H1 (cell line): ENCODE data around the gene C2orf92. TPM values are rescaled to one million over a fixed set of nuclear protein-coding genes. Genes with fewer than 3 reads are reported as not detected.

Experiments
- CTCF ChIA-PET: fragments of 300-600 bp; sonication (Branson Sonifier 250); formaldehyde crosslinking; loops from one replicate; lab custom pipeline; 2021; ENCODE audit not compliant: partially characterized antibody; lab: Charles Lee
- POLR2A ChIA-PET: fragments of 300-600 bp; sonication (Branson Sonifier 250); formaldehyde crosslinking; loops from one replicate; lab custom pipeline; 2021; ENCODE audit warnings: inconsistent platforms; ENCODE audit not compliant: partially characterized antibody; lab: Charles Lee
- DNase-seq, 2 experiments: peaks; one replicate each; pipeline versions ENCODE4 v3.0.0 to v3.0.0-alpha.2; 2010 to 2022; ENCODE audit warnings: low spot score in 2 of 2, low read depth in 1 of 2, mixed read lengths in 1 of 2
- FAIRE-seq: peaks from 2 replicates; lab custom pipeline; 2011; peaks lifted over from hg19 to GRCh38; lab: Jason Lieb, UNC
- H2AFZ ChIP-seq: 2 replicates; pipeline ENCODE4 v1.8.1; 2012; ENCODE audit warnings: low read length, inconsistent platforms
- H2AK5ac ChIP-seq: 2 replicates; pipeline ENCODE4 v1.6.1; 2013; ENCODE audit warnings: low read depth, low read length
- H2BK120ac ChIP-seq: replicated peaks from 2 replicates; pipeline ENCODE3; 2013; ENCODE audit warnings: low read depth, low read length, inconsistent platforms
- H2BK12ac ChIP-seq: 2 replicates; pipeline ENCODE4 v1.6.1; 2013; ENCODE audit warnings: low read depth, low read length
- H2BK15ac ChIP-seq: 2 replicates; pipeline ENCODE4 v1.6.1; 2013; ENCODE audit warnings: low read length
- H2BK20ac ChIP-seq: 2 replicates; pipeline ENCODE4 v1.6.1; 2013; ENCODE audit warnings: low read length
- H2BK5ac ChIP-seq: 2 replicates; pipeline ENCODE4 v1.6.1; 2013; ENCODE audit warnings: low read depth, low read length
- H3K14ac ChIP-seq: 2 replicates; pipeline ENCODE4 v1.6.1; 2013; ENCODE audit warnings: inconsistent platforms; ENCODE audit not compliant: insufficient read length
- H3K18ac ChIP-seq: 2 replicates; pipeline ENCODE4 v1.6.1; 2013; ENCODE audit warnings: low read length; ENCODE audit errors: extremely low read depth
- H3K23ac ChIP-seq: 2 replicates; pipeline ENCODE4 v1.6.1; 2013; ENCODE audit warnings: inconsistent platforms; ENCODE audit not compliant: insufficient read length
- H3K23me2 ChIP-seq: 2 replicates; pipeline ENCODE4 v1.6.1; 2013; ENCODE audit warnings: low read depth, low read length
- H3K27ac ChIP-seq: 2 replicates; pipeline ENCODE4 v1.6.1; 2011; ENCODE audit warnings: low read depth, low read length, inconsistent platforms
- H3K27me3 ChIP-seq, 4 experiments: replicated peaks in 1 of 4; 1 replicate in 1 of 4; 2 replicates in 3 of 4; pipeline versions ENCODE4 v1.6.1 to v1.8.1; 2011 to 2013; ENCODE audit warnings: low read length in 3 of 4, mild to moderate bottlenecking in 3 of 4, inconsistent platforms in 2 of 4, mixed read lengths in 2 of 4, moderate library complexity in 1 of 4; ENCODE audit not compliant: control insufficient read depth in 3 of 4, insufficient read depth in 3 of 4; ENCODE audit errors: extremely low read depth in 1 of 4
- H3K36me3 ChIP-seq, 4 experiments: 2 replicates each; pipeline versions ENCODE4 v1.6.1 to v1.8.1; 2011 to 2013; ENCODE audit warnings: mild to moderate bottlenecking in 4 of 4, low read length in 3 of 4, moderate library complexity in 2 of 4, control low read depth in 1 of 4, inconsistent platforms in 1 of 4; ENCODE audit not compliant: insufficient read depth in 4 of 4, control insufficient read depth in 2 of 4
- H3K4ac ChIP-seq: replicated peaks from 2 replicates; pipeline ENCODE3; 2013; ENCODE audit warnings: low read length, low read depth, mixed read lengths, inconsistent platforms; ENCODE audit not compliant: insufficient read length
- H3K4me1 ChIP-seq, 4 experiments: replicated peaks in 1 of 4; 1 replicate in 1 of 4; 2 replicates in 3 of 4; pipeline versions ENCODE4 v1.6.1 to v1.8.1; 2011 to 2013; ENCODE audit warnings: low read length in 3 of 4, inconsistent platforms in 2 of 4, mixed read lengths in 1 of 4; ENCODE audit not compliant: insufficient read depth in 4 of 4, control insufficient read depth in 3 of 4
- H3K4me2 ChIP-seq, 2 experiments: 2 replicates each; pipeline versions ENCODE4 v1.6.1 to v1.8.1; 2011 to 2013; ENCODE audit warnings: low read depth in 2 of 2, low read length in 2 of 2, control low read depth in 1 of 2, inconsistent platforms in 1 of 2, mild to moderate bottlenecking in 1 of 2; ENCODE audit not compliant: insufficient read depth in 1 of 2
- H3K4me3 ChIP-seq, 4 experiments: fragments of 200-600, 300-600 bp in 1 of 4; sonication (generic), shearing (Covaris generic), sonication (Bioruptor Twin) in 1 of 4; 2 replicates each; pipeline versions ENCODE4 v1.5.1 to v1.8.1; 2011 to 2016; ENCODE audit warnings: low read length in 4 of 4, low read depth in 3 of 4, control low read depth in 2 of 4, inconsistent platforms in 2 of 4, mild to moderate bottlenecking in 2 of 4, mixed read lengths in 1 of 4, moderate library complexity in 1 of 4; ENCODE audit not compliant: insufficient read depth in 2 of 4; ENCODE audit errors: extremely low read depth in 1 of 4
- H3K56ac ChIP-seq: replicated peaks from 2 replicates; pipeline ENCODE3; 2013; ENCODE audit warnings: low read depth, mild to moderate bottlenecking, mixed read lengths, low read length, inconsistent platforms; ENCODE audit not compliant: insufficient read length
- H3K79me1 ChIP-seq: 2 replicates; pipeline ENCODE4 v1.6.1; 2013; ENCODE audit warnings: low read depth, low read length, control low read depth
- H3K79me2 ChIP-seq, 2 experiments: 2 replicates each; pipeline versions ENCODE4 v1.6.1 to v1.8.1; 2012 to 2013; ENCODE audit warnings: low read length in 2 of 2, mild to moderate bottlenecking in 2 of 2, inconsistent platforms in 1 of 2; ENCODE audit not compliant: insufficient read depth in 2 of 2, control insufficient read depth in 1 of 2
- H3K9ac ChIP-seq, 4 experiments: replicated peaks in 1 of 4; 1 replicate in 1 of 4; 2 replicates in 3 of 4; pipeline versions ENCODE4 v1.6.1 to v1.8.1; 2011 to 2013; ENCODE audit warnings: low read depth in 3 of 4, low read length in 3 of 4, control low read depth in 2 of 4, mild to moderate bottlenecking in 2 of 4, moderate library complexity in 2 of 4, inconsistent platforms in 1 of 4; ENCODE audit errors: extremely low read depth in 1 of 4
- H3K9me3 ChIP-seq, 2 experiments: 2 replicates each; pipeline versions ENCODE4 v1.6.1 to v1.8.1; 2012 to 2013; ENCODE audit warnings: mild to moderate bottlenecking in 2 of 2, moderate library complexity in 2 of 2, control low read depth in 1 of 2, inconsistent platforms in 1 of 2, low read depth in 1 of 2, low read length in 1 of 2, mixed read lengths in 1 of 2; ENCODE audit not compliant: insufficient read depth in 2 of 2
- H4K20me1 ChIP-seq, 2 experiments: replicated peaks in 1 of 2; 2 replicates each; pipeline versions ENCODE3 to v1.8.1; 2011 to 2013; ENCODE audit warnings: inconsistent platforms in 2 of 2, low read length in 2 of 2, mild to moderate bottlenecking in 1 of 2; ENCODE audit not compliant: insufficient read depth in 2 of 2, control insufficient read depth in 1 of 2
- H4K5ac ChIP-seq: 2 replicates; pipeline ENCODE4 v1.6.1; 2013; ENCODE audit warnings: low read length, low read depth, mixed read lengths, inconsistent platforms; ENCODE audit not compliant: insufficient read length
- H4K8ac ChIP-seq: 2 replicates; pipeline ENCODE4 v1.8.0; 2013; ENCODE audit warnings: mild to moderate bottlenecking, moderate library complexity, low read length, inconsistent platforms; ENCODE audit not compliant: insufficient read depth; ENCODE audit errors: extremely low read depth
- H4K91ac ChIP-seq: replicated peaks from 2 replicates; pipeline ENCODE3; 2013; ENCODE audit warnings: low read length, mixed read lengths, inconsistent platforms; ENCODE audit not compliant: insufficient read length
- BACH1 ChIP-seq: IDR thresholded peaks from 2 replicates; pipeline ENCODE4 v1.6.1; 2012; ENCODE audit warnings: low read length, improper control_type of control experiment
- CREB1 ChIP-seq: IDR thresholded peaks from 2 replicates; pipeline ENCODE4 v1.6.1; 2012; ENCODE audit warnings: inconsistent platforms
- GTF2F1 ChIP-seq: IDR thresholded peaks from 2 replicates; pipeline ENCODE4 v1.6.1; 2012; ENCODE audit warnings: low read depth, low read length, improper control_type of control experiment, borderline replicate concordance
- NANOG ChIP-seq: IDR thresholded peaks from 2 replicates; pipeline ENCODE4 v1.6.1; 2011; ENCODE audit warnings: low read length, low read depth, mild to moderate bottlenecking, inconsistent platforms; ENCODE audit not compliant: insufficient read depth, poor library complexity, severe bottlenecking
- PHF8 ChIP-seq: fragments of 200-600 bp; sonication (generic); conservative IDR thresholded peaks from 2 replicates; pipeline ENCODE4 v1.7.1; 2012; ENCODE audit warnings: low read depth, mild to moderate bottlenecking, inconsistent platforms, low read length, moderate library complexity
- SAP30 ChIP-seq: fragments of 300-600 bp; sonication (generic); IDR thresholded peaks from 2 replicates; pipeline ENCODE4 v1.7.1; 2012; ENCODE audit warnings: low read length, moderate library complexity, mild to moderate bottlenecking, inconsistent platforms; ENCODE audit not compliant: insufficient read depth, insufficient replicate concordance
- SIX5 ChIP-seq: IDR thresholded peaks from 2 replicates; pipeline ENCODE4 v1.6.1; 2011; ENCODE audit warnings: mild to moderate bottlenecking, low read depth, low read length
- SP2 ChIP-seq: IDR thresholded peaks from 2 replicates; pipeline ENCODE4 v1.6.1; 2012; ENCODE audit warnings: mild to moderate bottlenecking, low read length, inconsistent platforms
- SUZ12 ChIP-seq: fragments of 200-600 bp; sonication (generic); IDR thresholded peaks from 2 replicates; pipeline ENCODE4 v1.6.1; 2012; ENCODE audit warnings: mild to moderate bottlenecking, inconsistent platforms, low read length, moderate library complexity, mixed read lengths
- TAF7 ChIP-seq: optimal IDR thresholded peaks from 2 replicates; pipeline ENCODE3; 2011; ENCODE audit warnings: low read depth, mild to moderate bottlenecking, inconsistent platforms, low read length, moderate library complexity, borderline replicate concordance
- WGBS, 2 experiments: shearing (Covaris generic) in 1 of 2; methylation state at CpG; one replicate each; pipeline versions ENCODE4 v1.1.6 to v1.1.7; 2013 to 2015; ENCODE audit warnings: low lambda C conversion rate in 2 of 2, mixed read lengths in 2 of 2, inconsistent platforms in 1 of 2, low coverage in 1 of 2, missing lambda C conversion rate in 1 of 2; ENCODE audit not compliant: insufficient replicate concordance in 2 of 2, insufficient coverage in 1 of 2, insufficient read length in 1 of 2; ENCODE audit errors: extremely low coverage in 1 of 2, missing lambda C conversion rate in 1 of 2; 5-methylcytosine and 5-hydroxymethylcytosine counted together
- polyA plus RNA-seq, 7 experiments: library from polyadenylated mRNA; depleted of rRNA in 3 of 7; stranded (reverse) in 5 of 7; unstranded in 2 of 7; fragments of >200 nt in 5 of 7; fragments of 200-250 nt in 2 of 7; gene quantifications; 1 replicate in 5 of 7; 2 replicates in 1 of 7; 4 replicates in 1 of 7; pipeline versions ENCODE4 v1.2.1 to v1.2.3, GENCODE V29; 2011 to 2013; ENCODE audit warnings: missing spikeins in 2 of 7, mixed read lengths in 2 of 7
- total RNA-seq: library from RNA; stranded (reverse); fragmentation: NEBNext Ultra II Directional; extraction: Animal tissue kit (Norgen Biotek cat#: 25700); gene quantifications from 2 replicates; pipeline ENCODE4 v1.2.1, GENCODE V29; 2021
- TF ChIP-seq, protein P1 (sequence below): IDR thresholded peaks from 2 replicates; pipeline ENCODE4 v1.6.1; 2011; ENCODE audit warnings: low read depth, mild to moderate bottlenecking, low read length; ENCODE audit not compliant: insufficient read depth

Gene C2orf92
- total and polyA plus RNA-seq, 2 of the 8 experiments (the other 6 are each of a cell fraction or from before 2014, with no cell fraction given) = 2.3 to 3.7 TPM

DNA sequence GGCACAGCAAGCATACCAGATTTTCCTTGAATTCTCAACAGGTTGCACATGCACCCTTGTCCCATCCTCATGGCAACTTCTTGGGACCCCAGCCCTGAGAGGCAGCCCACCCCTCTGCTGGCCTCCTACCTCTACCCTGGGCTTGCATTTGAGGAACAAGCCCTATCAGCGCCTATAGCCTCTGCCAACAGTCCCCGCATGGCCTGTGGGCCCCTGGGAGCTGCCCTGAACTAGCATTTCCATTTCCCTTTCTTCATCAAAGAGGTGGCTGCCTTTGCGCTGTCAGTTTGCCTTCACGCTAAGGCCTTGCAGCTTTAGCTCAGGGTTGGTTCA lies 38.5 kb downstream of the C2orf92 start:
- no peak for DNase-seq
- Histone ChIP-seq H3K9ac (no peak overlapping the region), H2BK120ac (no peak overlapping the region), H3K4me2 (no peak overlapping the region), H3K23me2 (no peaks in the 10 kb centered on the region; the same call in 1 of the 2 replicates), H3K36me3 (no peaks in the 10 kb centered on the region), H4K5ac (no peak overlapping the region), H3K56ac (no peak overlapping the region), H3K27ac (no peak overlapping the region), H4K20me1 (no peaks in the 10 kb centered on the region), H3K4me3 (no peak overlapping the region), H3K14ac (no peak overlapping the region), H3K4me1 (0 out of 7 replicates have a peak, but pooled peaks cover 0 to 3% (median 0%) of the 10 kb centered on the region in 4 experiments), H4K8ac (no peak overlapping the region), H3K4ac (no peak overlapping the region), H3K18ac (no peak overlapping the region), H3K23ac (no peak overlapping the region), H2AFZ (no peak overlapping the region), H2AK5ac (no peak overlapping the region), H2BK5ac (no peak overlapping the region), H2BK20ac (no peak overlapping the region), H4K91ac (no peak overlapping the region), H3K79me2 (no peaks in the 10 kb centered on the region), H3K79me1 (no peaks in the 10 kb centered on the region), H2BK15ac (no peak overlapping the region), H3K27me3 (no peaks in the 10 kb centered on the region), H2BK12ac (no peak overlapping the region), H3K9me3 (no peaks in the 10 kb centered on the region)
- TF ChIP-seq TAF7 (no peak), SP2 (no peak), CREB1 (no peak), NANOG (no peak), SAP30 (no peak), PHF8 (no peak), SIX5 (no peak), GTF2F1 (no peak), SUZ12 (no peak), BACH1 (no peak)
- TF ChIP-seq, protein P1, sequence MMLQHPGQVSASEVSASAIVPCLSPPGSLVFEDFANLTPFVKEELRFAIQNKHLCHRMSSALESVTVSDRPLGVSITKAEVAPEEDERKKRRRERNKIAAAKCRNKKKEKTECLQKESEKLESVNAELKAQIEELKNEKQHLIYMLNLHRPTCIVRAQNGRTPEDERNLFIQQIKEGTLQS = no peak
- FAIRE-seq = no peak
- WGBS, 2 experiments = 92% methylated on average over 4 of the region's 4 CpGs; no CpG with 5 or more reads in 1 of the 2 experiments
- POLR2A ChIA-PET = interaction anchor here (0.8 to 1.6 kb wide), 2 partner anchors 32 to 59 kb away, joined by 3 read pairs; no protein-coding TSS in a partner anchor
- CTCF ChIA-PET = interaction anchor here (0.9 to 13.6 kb wide), 10 partner anchors 9 to 117 kb away, joined by 3 to 202 read pairs (median 6); no protein-coding TSS in a partner anchor
